ENCODE data around the gene COMTD1. TPM values are rescaled to one million over a fixed set of nuclear protein-coding genes. Genes with fewer than 3 reads are reported as not detected.

The COMTD1 gene
- total RNA-seq, 2 donors from 2014 or later = 26.8 to 49.3 TPM

- H3K4me3 ChIP-seq = no peak overlapping the region
- intact Hi-C loops (cut with DNase I) = no loop called here
- WGBS = 75% methylated on average over 5 of the region's 5 CpGs
- no peak for DNase-seq (ENCODE audit: low spot score)
- H3K36me3 ChIP-seq = no peaks in the 10 kb centered on the region
- H3K27ac ChIP-seq = no peak overlapping the region
- TF ChIP-seq POLR2A (IDR thresholded peaks at IDR 0.05) (no peak), POLR2AphosphoS5 (IDR thresholded peaks at IDR 0.05) (no peak)
- TF ChIP-seq, protein P1, sequence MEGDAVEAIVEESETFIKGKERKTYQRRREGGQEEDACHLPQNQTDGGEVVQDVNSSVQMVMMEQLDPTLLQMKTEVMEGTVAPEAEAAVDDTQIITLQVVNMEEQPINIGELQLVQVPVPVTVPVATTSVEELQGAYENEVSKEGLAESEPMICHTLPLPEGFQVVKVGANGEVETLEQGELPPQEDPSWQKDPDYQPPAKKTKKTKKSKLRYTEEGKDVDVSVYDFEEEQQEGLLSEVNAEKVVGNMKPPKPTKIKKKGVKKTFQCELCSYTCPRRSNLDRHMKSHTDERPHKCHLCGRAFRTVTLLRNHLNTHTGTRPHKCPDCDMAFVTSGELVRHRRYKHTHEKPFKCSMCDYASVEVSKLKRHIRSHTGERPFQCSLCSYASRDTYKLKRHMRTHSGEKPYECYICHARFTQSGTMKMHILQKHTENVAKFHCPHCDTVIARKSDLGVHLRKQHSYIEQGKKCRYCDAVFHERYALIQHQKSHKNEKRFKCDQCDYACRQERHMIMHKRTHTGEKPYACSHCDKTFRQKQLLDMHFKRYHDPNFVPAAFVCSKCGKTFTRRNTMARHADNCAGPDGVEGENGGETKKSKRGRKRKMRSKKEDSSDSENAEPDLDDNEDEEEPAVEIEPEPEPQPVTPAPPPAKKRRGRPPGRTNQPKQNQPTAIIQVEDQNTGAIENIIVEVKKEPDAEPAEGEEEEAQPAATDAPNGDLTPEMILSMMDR (IDR thresholded peaks at IDR 0.05) = no peak
- no peaks in the 10 kb centered on the region for H3K4me1 ChIP-seq (replicated peaks)
- no peaks in the 10 kb centered on the region for H3K27me3 ChIP-seq (replicated peaks; ENCODE audit: insufficient read depth)
- H3K9me3 ChIP-seq = no peaks in the 10 kb centered on the region
These were observed 31.2 kb upstream of the COMTD1 start for GRCh38 chr10:75266945-75267344.

DNA sequence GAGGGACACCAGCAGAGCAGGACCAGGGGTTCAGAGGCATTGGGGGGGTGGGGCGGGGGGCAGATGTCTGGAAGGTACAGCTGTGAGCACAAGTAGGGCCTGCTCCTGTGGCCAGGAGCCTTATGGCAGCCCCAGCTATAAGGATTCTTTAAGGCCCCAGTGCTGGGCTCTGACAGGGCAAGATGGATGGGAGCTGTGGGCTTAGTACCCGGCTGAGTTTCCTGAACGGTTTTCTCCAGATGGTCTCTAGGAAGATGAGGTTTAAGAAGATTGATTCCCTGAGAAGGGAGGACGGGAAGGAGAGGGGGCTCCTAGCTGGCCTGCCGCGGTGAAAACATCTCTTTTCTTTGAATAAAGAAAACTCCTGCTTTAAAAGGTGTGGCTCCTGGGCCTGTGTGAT is 30.1 kb upstream of the COMTD1 start:
- H3K27me3 ChIP-seq (replicated peaks; ENCODE audit: insufficient read depth) = no peaks in the 10 kb centered on the region
- H3K36me3 ChIP-seq = no peaks in the 10 kb centered on the region
- DNase-seq (ENCODE audit: low spot score) = no peak
- H3K4me3 ChIP-seq = no peak overlapping the region
- no peak for TF ChIP-seq POLR2A (IDR thresholded peaks at IDR 0.05)
- H3K27ac ChIP-seq = no peak overlapping the region
- no peaks in the 10 kb centered on the region for H3K9me3 ChIP-seq
- no peaks in the 10 kb centered on the region for H3K4me1 ChIP-seq (replicated peaks)
- intact Hi-C loops (cut with DNase I) = no loop called here
- WGBS = 69% methylated on average over 6 of the region's 6 CpGs

GRCh38 chr10:75263806-75264205 is 28.0 kb upstream of the COMTD1 start:
- intact Hi-C loops (cut with DNase I) = no loop called here
- Histone ChIP-seq H3K4me1 (replicated peaks) (no peaks in the 10 kb centered on the region), H3K4me3 (no peak overlapping the region), H3K27me3 (replicated peaks; ENCODE audit: insufficient read depth) (no peaks in the 10 kb centered on the region), H3K9me3 (no peaks in the 10 kb centered on the region), H3K27ac (no peak overlapping the region), H3K36me3 (no peaks in the 10 kb centered on the region)
- 93% methylated on average over 1 of the region's 1 CpG for WGBS
- TF ChIP-seq POLR2AphosphoS5 (IDR thresholded peaks at IDR 0.05) (no peak), POLR2A (IDR thresholded peaks at IDR 0.05) (no peak)
- TF ChIP-seq, protein P1 (IDR thresholded peaks at IDR 0.05) = no peak
- no peak for DNase-seq (ENCODE audit: low spot score)

- Histone ChIP-seq H3K36me3 (no peaks in the 10 kb centered on the region), H3K27me3 (replicated peaks; ENCODE audit: insufficient read depth) (no peaks in the 10 kb centered on the region), H3K9me3 (no peaks in the 10 kb centered on the region), H3K27ac (peak overlapping the region in 1 of 2 donors; percentile 33), H3K4me1 (replicated peaks) (no peaks in the 10 kb centered on the region), H3K4me3 (no peak overlapping the region)
- no peak for DNase-seq (ENCODE audit: low spot score)
- TF ChIP-seq POLR2AphosphoS5 (IDR thresholded peaks at IDR 0.05) (no peak), POLR2A (IDR thresholded peaks at IDR 0.05) (no peak)
- TF ChIP-seq, protein P1 (IDR thresholded peaks at IDR 0.05) = no peak
- WGBS = 58% methylated on average over 25 of the region's 25 CpGs
- intact Hi-C loops (cut with DNase I) = no loop called here
These were observed 26.3 kb upstream of the COMTD1 start for GRCh38 chr10:75261813-75262705.

- Histone ChIP-seq H3K27me3 (replicated peaks; ENCODE audit: insufficient read depth) (no peaks in the 10 kb centered on the region), H3K4me1 (replicated peaks) (no peaks in the 10 kb centered on the region), H3K27ac (no peak overlapping the region), H3K36me3 (no peaks in the 10 kb centered on the region), H3K4me3 (no peak overlapping the region), H3K9me3 (no peaks in the 10 kb centered on the region)
- TF ChIP-seq, protein P1 (IDR thresholded peaks at IDR 0.05) = no peak
- TF ChIP-seq POLR2AphosphoS5 (IDR thresholded peaks at IDR 0.05) = no peak
- TF ChIP-seq POLR2A (IDR thresholded peaks at IDR 0.05) = no peak
- DNase-seq (ENCODE audit: low spot score) = no peak
- intact Hi-C loops (cut with DNase I) = no loop called here
- 98% methylated on average over 3 of the region's 3 CpGs for WGBS
These were observed 25.2 kb upstream of the COMTD1 start for GRCh38 chr10:75260990-75261389.

Measured in prostate gland (tissue), 2 donors.